ENCODE measurements around the gene PGBD1. TPM values are rescaled to one million over a fixed set of nuclear protein-coding genes. Genes with fewer than 3 reads are reported as not detected.

The PGBD1 gene
- total and polyA plus RNA-seq, 10 of the 15 experiments (the other 5 are each of a cell fraction or from before 2014, with no cell fraction given): 1.9 to 4.9 (median 3.8) TPM

DNA sequence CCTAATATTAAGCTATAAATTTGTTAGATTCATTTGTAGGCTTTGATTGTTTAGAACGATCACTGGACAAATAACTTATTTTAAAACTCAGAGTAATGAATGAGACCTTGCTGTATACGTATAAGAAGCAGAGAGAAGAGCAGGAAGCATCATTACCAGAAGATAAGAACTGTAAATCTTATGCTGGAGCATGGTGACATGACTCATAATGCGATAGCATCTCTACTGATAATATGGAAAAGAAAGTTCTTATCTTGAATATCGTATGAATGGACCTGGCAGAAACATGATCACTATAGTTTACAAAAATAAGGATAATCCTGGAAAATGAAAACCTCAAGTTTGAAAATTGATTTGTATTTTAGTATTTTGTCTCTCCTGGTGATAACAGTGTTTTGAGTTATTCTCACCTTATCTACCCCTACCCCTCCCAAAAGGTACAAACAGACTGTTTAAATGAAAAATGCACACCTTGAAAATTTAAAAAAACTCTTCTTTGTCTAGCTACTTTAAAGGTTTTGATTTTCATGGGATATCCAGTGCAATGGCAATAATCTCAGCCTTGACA, 16.5 kb upstream of the PGBD1 start:
- Histone ChIP-seq H3K27ac (ENCODE audit: control insufficient read depth, insufficient read depth) (no peak overlapping the region), H3K4me1 (ENCODE audit: control insufficient read depth, insufficient read depth, low read length) (no peaks in the 10 kb centered on the region), H3K36me3 (ENCODE audit: control insufficient read depth in 2 of 2, insufficient read depth in 2 of 2, low read length in 1 of 2) (no peaks in the 10 kb centered on the region), H3K4me2 (ENCODE audit: control insufficient read depth, insufficient read depth) (no peak overlapping the region), H3K9ac (ENCODE audit: control insufficient read depth, insufficient read depth, low read length) (no peak overlapping the region), H3K4me3 (no peak overlapping the region), H3K27me3 (replicated peaks in 1 of 2; ENCODE audit: control insufficient read depth in 2 of 2, insufficient read depth in 2 of 2, low read length in 1 of 2) (no peaks in the 10 kb centered on the region), H3K9me3 (replicated peaks; ENCODE audit: control insufficient read depth, insufficient read depth, low read length) (no peaks in the 10 kb centered on the region; the same call in 2 of the 3 replicates), H2AFZ (ENCODE audit: control insufficient read depth, low read depth, low read length) (no peak overlapping the region), H4K20me1 (ENCODE audit: control insufficient read depth, insufficient read depth) (no peaks in the 10 kb centered on the region), H3K79me2 (ENCODE audit: control insufficient read depth, insufficient read depth, low read length) (peaks cover 11% of the 10 kb centered on the region)
- CTCF ChIA-PET: interaction anchor here (0.9 kb wide), 1 partner anchor 9 kb away, joined by 3 read pairs; no protein-coding TSS in a partner anchor
- intact Hi-C loops (cut with micrococcal nuclease; ENCODE audit: unreplicated experiment) (loop anchor here (5.0 kb wide), 2 partner anchors 72 to 92 kb away; partner anchors contain the start of gene ZSCAN31), in situ Hi-C loops (cut with MboI) (no loop called here)
- 72% methylated on average over 4 of the region's 4 CpGs for WGBS (ENCODE audit: insufficient coverage, insufficient replicate concordance, low lambda C conversion rate, missing lambda C conversion rate)
- no peak for ATAC-seq
- no TSS peak for BruUV-seq (replicated peaks)
- no peak for TF ChIP-seq SREBF1 (IDR thresholded peaks at IDR 0.05; ENCODE audit: low read length)
- no peak for TF ChIP-seq ETV6 (conservative IDR thresholded peaks at IDR 0.05 in 1 of 2, IDR thresholded peaks at IDR 0.05 in 1 of 2; ENCODE audit: borderline replicate concordance in 1 of 2, low read depth in 1 of 2)
- TF ChIP-seq ZSCAN29 (IDR thresholded peaks at IDR 0.05): no peak
- no peak for TF ChIP-seq GATAD2B (conservative IDR thresholded peaks at IDR 0.05; ENCODE audit: low read depth)
- TF ChIP-seq CREM (IDR thresholded peaks at IDR 0.05; ENCODE audit: low read depth): no peak
- TF ChIP-seq, protein P1, sequence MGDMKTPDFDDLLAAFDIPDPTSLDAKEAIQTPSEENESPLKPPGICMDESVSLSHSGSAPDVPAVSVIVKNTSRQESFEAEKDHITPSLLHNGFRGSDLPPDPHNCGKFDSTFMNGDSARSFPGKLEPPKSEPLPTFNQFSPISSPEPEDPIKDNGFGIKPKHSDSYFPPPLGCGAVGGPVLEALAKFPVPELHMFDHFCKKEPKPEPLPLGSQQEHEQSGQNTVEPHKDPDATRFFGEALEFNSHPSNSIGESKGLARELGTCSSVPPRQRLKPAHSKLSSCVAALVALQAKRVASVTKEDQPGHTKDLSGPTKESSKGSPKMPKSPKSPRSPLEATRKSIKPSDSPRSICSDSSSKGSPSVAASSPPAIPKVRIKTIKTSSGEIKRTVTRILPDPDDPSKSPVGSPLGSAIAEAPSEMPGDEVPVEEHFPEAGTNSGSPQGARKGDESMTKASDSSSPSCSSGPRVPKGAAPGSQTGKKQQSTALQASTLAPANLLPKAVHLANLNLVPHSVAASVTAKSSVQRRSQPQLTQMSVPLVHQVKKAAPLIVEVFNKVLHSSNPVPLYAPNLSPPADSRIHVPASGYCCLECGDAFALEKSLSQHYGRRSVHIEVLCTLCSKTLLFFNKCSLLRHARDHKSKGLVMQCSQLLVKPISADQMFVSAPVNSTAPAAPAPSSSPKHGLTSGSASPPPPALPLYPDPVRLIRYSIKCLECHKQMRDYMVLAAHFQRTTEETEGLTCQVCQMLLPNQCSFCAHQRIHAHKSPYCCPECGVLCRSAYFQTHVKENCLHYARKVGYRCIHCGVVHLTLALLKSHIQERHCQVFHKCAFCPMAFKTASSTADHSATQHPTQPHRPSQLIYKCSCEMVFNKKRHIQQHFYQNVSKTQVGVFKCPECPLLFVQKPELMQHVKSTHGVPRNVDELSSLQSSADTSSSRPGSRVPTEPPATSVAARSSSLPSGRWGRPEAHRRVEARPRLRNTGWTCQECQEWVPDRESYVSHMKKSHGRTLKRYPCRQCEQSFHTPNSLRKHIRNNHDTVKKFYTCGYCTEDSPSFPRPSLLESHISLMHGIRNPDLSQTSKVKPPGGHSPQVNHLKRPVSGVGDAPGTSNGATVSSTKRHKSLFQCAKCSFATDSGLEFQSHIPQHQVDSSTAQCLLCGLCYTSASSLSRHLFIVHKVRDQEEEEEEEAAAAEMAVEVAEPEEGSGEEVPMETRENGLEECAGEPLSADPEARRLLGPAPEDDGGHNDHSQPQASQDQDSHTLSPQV (IDR thresholded peaks at IDR 0.05): no peak
- no peak for TF ChIP-seq LARP7 (IDR thresholded peaks at IDR 0.05)
- TF ChIP-seq NFYA (IDR thresholded peaks at IDR 0.05; ENCODE audit: borderline replicate concordance, low read depth, low read length): no peak
- TF ChIP-seq NRF1 (conservative IDR thresholded peaks at IDR 0.05; ENCODE audit: low read depth, low read length): no peak
- POLR2A ChIA-PET: interaction anchor here (1.6 kb wide), 1 partner anchor 71 kb away, joined by 5 read pairs; the partner anchor contains the start of gene ZSCAN31
- no peak for FAIRE-seq
- RAD21 ChIA-PET (ENCODE audit: unreplicated experiment): no interaction called here
- no peak for DNase-seq (ENCODE audit: low read depth, low spot score)
- SMC1A ChIA-PET (ENCODE audit: uncharacterized antibody, unreplicated experiment): interaction anchor here (1.1 to 4.0 kb wide), 6 partner anchors 11 to 86 kb away, joined by 3 to 30 read pairs (median 7); partner anchors contain the start of genes PGBD1, ZKSCAN3 and ZKSCAN4
